ENCODE measurements around the gene ZBTB21.
A peak's percentile ranks its signal among the peaks of the same experiment; 100 is the strongest.
"Not testable (repeated sequence)": the region's sequence is repeated elsewhere in the genome, so short reads cannot be mapped to it uniquely, and the experiment has no call there.

The ZBTB21 gene

DNA sequence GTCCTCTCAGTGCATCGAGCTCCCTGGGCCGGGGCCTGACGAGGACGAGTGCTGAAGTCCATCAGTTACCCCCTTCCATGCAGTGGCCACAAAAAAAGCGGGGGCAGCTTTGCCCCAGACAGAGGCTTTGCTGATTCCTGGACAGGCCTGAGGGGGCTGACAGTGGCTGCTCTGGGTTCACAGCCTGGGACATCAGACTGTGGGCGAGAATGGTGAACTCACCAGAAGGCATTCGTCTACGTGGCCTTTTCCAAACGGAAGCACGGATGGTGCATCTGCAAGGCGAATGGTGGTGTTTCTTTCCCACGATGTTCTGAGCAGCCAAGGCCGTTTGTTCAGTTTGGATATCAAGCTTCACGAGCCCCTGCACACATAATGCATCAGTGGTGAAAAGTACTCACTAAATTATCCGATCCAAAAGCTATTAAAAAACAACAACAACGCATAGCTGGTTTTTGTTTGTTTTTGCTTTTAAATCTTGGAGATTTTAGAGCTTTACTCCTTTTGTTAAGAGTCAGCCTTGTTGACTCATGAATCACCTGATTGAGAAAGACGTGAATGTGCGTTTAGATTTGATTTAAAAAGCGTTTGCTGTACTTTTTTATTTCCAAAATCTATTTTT, 6.3 kb upstream of the ZBTB21 start:
- DNase-seq, result no peak

GRCh38 chr21:42013931-42014330, 3.8 kb upstream of the ZBTB21 start:
- DNase-seq, result no peak

DNA sequence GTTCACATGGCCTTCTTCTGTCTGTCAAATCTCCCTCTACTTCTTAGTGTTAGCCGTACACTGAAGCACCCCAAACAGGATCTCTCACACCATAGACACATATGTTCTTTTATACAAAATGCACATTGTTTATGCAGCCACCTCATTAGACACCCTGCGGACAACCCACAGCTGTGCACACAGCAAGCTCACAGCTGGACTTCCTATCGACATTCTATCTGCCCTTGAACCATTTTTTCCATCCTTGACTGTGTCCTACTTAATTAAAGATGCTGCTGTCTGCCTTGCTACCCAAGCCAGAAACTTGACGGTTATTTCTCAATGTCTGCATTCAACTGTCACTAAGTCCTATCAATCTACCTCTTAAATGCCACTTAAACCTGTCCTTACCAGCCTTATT, 3.2 kb upstream of the ZBTB21 start:
- no peak for DNase-seq

- no peak for DNase-seq
Observed at GRCh38 chr21:42012763-42013329, 2.7 kb upstream of the ZBTB21 start.

DNA sequence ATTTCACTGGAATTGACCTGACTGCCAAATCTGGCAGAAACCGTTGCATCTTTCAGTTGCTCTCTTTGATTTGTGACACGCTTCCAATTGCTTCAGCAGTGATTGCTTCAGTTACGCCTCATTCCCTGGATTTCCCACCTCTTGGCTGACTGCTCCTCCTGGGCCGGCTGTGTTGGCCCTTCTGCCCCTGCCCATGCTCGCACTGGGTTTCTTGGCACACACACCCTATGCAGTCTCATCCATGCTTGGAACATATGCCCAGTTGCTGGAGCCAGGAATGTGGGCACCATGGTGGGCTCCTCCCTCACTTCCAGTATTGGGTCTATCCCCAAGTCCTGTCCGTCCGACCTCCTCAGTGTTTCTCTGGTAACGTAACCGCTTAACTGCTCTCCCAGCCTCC, 2.2 kb upstream of the ZBTB21 start:
- DNase-seq, result peak; percentile 69

DNA sequence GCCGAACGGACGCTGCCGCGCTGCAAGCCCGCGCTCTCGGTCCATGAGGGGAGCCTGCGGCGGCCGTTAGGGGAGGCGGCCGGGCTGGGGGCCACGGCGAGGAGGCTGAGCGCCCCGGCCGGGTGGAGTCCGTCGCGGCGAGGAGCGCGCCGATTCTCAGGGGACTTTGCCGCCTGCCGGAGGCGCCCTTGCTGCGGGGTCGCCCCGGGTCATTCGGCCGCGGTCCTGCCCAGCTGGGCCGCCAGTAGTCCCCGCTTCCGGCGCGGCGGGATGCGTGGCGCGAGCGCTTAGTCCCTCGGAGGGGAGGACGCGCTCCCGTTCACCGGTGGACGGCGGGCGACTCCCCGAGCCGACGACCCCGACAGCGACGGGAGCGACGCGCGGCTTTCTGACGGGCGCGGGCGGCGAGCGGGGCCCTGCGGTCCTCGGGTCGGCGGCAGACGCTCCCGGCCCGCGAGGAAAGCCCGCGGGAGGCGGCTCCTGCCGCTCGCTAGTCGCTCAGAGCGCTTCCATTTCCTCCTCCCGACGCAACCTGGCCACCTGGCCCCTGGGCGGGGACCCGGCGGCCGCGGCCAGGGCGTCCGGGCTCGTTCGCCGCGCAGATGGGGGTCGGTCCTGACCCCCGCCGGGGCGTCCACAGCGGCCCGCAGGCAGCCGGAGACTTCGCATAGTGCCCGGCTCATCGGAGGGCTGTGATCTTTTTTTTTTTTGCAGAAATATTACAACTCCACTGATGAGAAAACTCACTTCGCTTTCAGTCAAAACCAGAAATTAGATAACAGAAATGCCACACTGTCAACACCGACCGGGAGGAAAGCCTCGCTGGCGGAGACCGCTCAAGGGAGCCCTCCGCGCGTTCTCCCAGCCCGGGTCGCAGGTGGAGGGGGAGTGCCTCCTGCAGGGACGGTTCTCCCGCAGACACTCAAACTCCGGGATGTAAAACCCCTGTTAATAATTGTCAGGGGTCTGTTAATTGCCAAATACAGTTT, 641 bp upstream of the ZBTB21 start:
- no peak for DNase-seq

DNA sequence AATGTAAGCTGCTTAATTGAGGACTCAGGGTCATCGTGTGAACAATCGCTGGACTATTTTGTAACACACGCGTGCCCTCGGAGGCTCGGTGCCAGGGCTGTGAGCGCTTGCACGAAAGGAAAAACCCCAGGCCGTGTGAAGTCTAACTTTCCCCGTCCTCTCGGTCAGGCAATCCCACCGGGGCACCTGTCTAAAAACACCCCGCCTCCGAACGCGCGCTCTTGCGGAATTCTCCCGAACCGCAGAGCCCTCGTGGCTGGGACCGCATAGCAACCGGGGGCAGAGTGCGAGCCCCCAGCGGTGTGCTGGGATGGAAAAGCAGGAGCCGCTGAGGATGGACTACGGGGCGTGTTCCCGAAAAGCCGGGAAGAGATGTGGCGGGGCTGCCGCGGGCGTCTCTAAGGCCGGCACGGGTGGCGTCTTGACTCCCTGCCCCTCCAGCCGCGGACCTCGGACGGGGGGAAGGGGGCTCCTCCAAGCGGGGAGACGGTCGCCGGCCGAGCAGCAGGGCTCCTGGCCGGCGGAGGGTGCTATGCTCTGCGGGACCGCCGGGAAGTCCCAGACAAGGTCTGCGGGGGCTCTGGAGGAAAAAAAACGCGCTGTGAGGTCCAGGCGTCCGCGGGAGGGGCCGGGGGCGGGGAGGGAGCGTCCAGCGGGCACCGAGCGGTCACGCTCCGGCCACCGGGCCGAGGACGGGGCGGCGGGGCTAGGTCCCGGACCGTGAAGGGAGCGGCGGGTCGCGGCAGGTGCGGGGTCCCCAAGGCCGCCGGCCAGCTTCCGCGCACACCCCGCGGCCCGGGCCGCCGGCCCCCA, 936 bp downstream of the ZBTB21 start:
- peak; percentile 73 for DNase-seq

GRCh38 chr21:42007356-42007940, 2.7 kb downstream of the ZBTB21 start:
- no peak for DNase-seq

GRCh38 chr21:42006765-42007164, 3.4 kb downstream of the ZBTB21 start:
- DNase-seq, result no peak

- no peak for DNase-seq
Observed at GRCh38 chr21:42004406-42005199, 5.6 kb downstream of the ZBTB21 start.

DNA sequence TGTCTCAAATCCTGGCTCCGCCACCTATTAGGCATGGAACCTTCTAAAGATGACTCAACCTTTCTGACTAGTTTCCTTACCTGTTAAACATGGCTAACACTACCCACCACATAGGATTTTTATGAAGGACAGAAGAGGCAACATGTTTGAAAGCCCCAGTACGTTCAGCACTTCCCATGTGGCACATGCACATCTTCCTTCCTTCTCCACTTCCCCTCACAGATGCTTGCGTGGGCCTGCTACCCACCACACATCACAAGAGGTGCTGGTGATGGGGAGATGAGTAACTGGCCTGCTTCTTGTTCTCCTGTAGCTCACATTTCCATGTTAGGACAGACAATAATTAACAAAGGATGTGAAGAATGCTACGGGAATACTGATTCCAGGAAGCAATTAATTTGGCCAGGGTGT, 7.1 kb downstream of the ZBTB21 start:
- DNase-seq, result no peak

GRCh38 chr21:42002421-42002958, 7.7 kb downstream of the ZBTB21 start:
- DNase-seq, result no peak

GRCh38 chr21:42001781-42002180, 8.4 kb downstream of the ZBTB21 start:
- no peak for DNase-seq

DNA sequence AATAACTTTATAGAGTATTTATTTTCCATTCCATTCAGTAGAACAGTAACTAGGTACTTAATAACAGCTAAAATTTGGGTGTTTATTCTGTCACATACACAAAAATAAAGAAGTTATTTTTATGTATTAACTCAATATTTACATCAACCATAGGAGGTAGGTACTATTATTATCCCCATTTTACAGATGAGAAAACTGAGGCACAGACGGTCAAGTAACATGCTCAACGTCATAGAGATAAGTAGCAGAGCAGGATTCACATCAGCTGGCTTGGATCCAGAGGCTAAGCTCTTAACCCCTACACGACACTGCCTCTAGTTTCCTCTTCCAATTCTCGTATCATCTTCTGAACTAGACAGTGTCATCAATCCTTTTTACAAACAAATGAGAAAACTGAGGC, 9.3 kb downstream of the ZBTB21 start:
- no peak for DNase-seq

DNA sequence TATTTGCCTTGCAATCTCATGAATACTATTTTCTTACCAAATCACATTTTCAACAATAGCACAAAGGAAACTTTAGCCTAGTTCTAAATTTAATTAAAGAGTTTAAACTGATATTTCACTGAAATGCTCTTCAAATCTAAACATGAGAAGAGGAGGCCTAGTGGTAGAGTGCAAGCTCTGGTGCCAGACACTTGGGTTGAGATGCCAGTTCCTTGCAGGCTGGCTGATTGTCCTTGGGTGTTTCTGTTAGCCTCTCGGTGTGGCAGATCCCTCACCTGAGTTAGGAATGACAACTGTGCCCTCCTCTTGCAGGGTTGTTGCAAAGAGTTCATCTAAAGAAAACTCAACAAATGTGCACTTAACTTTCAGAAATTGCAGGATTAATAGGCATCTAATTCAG, 12.5 kb downstream of the ZBTB21 start:
- no peak for DNase-seq

DNA sequence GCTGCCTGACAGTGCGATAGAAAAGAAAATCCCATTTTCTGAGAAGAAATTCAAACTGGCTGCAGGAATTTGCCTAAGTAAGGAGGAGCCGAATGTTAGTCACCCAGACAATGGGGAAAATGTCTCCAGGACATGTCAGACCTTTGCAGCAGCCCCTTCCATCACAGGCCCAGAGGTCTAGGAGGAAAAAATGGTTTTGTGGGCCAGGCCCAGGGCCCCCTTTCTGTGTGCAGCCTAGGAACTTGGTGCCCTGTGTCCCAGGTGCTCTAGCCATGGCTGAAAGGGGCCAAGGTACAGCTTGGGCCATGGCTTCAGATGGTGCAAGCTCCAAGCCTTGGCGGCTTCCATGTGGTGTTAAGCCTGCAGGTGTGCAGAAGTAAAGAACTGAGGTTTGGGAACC, 14.6 kb downstream of the ZBTB21 start:
- DNase-seq, result no peak

DNA sequence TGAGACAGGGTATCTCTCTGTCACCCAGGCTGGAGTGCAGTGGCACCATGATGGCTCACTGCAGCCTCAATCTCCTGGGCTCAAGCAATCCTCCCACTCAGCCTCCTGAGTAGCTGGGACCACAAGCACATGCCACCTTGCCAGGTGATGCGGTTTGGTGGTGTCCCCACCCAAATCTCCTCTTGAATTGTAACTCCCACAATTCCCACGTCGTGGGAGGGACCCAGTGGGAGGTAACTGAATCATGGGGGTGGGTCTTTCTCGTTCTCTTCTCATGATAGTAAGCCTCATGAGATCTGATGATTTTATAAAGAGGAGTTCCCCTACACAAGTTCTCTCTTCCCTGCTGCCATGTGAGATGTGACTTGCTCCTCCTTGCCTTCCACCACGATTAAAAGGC, 15.5 kb downstream of the ZBTB21 start:
- DNase-seq, result not testable (repeated sequence)

- no peak for DNase-seq
Observed at GRCh38 chr21:41993744-41994143, 16.4 kb downstream of the ZBTB21 start.

- no peak for DNase-seq
Observed at GRCh38 chr21:41992576-41992975, 17.6 kb downstream of the ZBTB21 start.

- no peak for DNase-seq
Observed at GRCh38 chr21:41991659-41992058, 18.5 kb downstream of the ZBTB21 start.

GRCh38 chr21:41989698-41990097, 20.5 kb downstream of the ZBTB21 start:
- no peak for DNase-seq

Measured in femur (tissue), 1 donor.